CD4-positive, alpha-beta T cell (primary cell): ENCODE results near the gene ALDH3A2. TPM values are rescaled to one million over a fixed set of nuclear protein-coding genes. Genes with fewer than 3 reads are reported as not detected.

Experiments used
- ATAC-seq: fragments of 200-7000 bp; cut with Tn5 transposase; one replicate; pipeline ENCODE4 v1.10.0; 2022; ENCODE audit warnings: mild to moderate bottlenecking; ENCODE audit not compliant: poor library complexity
- CTCF ChIA-PET: fragments of 350-600 bp; sonication (Branson Sonifier 250); formaldehyde crosslinking; loops from one replicate; lab custom pipeline; 2021; ENCODE audit warnings: antibody characterized with exemption, inconsistent platforms; lab: Charles Lee
- POLR2A ChIA-PET: fragments of 350-600 bp; sonication (Branson Sonifier 250); formaldehyde crosslinking; loops from one replicate; lab custom pipeline; 2021; ENCODE audit warnings: antibody characterized with exemption, inconsistent platforms; lab: Charles Lee
- DNase-seq, 14 experiments: peaks; one replicate each; pipeline ENCODE4 v3.0.0-alpha.2; 2013 to 2020; ENCODE audit warnings: mixed read lengths in 2 of 14
- H3K27ac ChIP-seq, 2 donors: one replicate each; pipeline versions ENCODE4 v1.5.1 to v1.7.0; 2013; ENCODE audit warnings: low read length in 2 of 2, low read depth in 1 of 2, mild to moderate bottlenecking in 1 of 2
- H3K27me3 ChIP-seq, 2 experiments: 1 replicate in 1 of 2; 2 replicates in 1 of 2; pipeline versions ENCODE4 v1.6.1 to v1.7.0; 2013; ENCODE audit warnings: low read length in 2 of 2, control low read depth in 1 of 2, mild to moderate bottlenecking in 1 of 2, moderate library complexity in 1 of 2; ENCODE audit not compliant: insufficient read depth in 2 of 2, control insufficient read depth in 1 of 2
- H3K36me3 ChIP-seq: one replicate; pipeline ENCODE4 v1.6.1; 2013; ENCODE audit warnings: low read length, control low read depth; ENCODE audit not compliant: insufficient read depth
- H3K4me1 ChIP-seq: one replicate; pipeline ENCODE4 v1.6.1; 2013; ENCODE audit warnings: low read length, control low read depth; ENCODE audit not compliant: insufficient read depth
- H3K4me3 ChIP-seq: one replicate; pipeline ENCODE4 v1.5.1; 2013; ENCODE audit warnings: mild to moderate bottlenecking, low read length, moderate library complexity
- H3K9me3 ChIP-seq, 2 experiments: 1 replicate in 1 of 2; 2 replicates in 1 of 2; pipeline versions ENCODE4 v1.6.1 to v1.7.0; 2013; ENCODE audit warnings: low read length in 2 of 2, mild to moderate bottlenecking in 2 of 2, control low read depth in 1 of 2, moderate library complexity in 1 of 2; ENCODE audit not compliant: control insufficient read depth in 1 of 2, insufficient read depth in 1 of 2
- H3K27ac Mint-ChIP-seq: one replicate; pipeline ENCODE4 v1.8.0; 2020; ENCODE audit warnings: mixed read lengths
- H3K27me3 Mint-ChIP-seq: one replicate; pipeline ENCODE4 v1.8.0; 2021; ENCODE audit warnings: mixed read lengths
- H3K36me3 Mint-ChIP-seq: one replicate; pipeline ENCODE4 v1.8.0; 2021; ENCODE audit warnings: low read depth, mixed read lengths
- H3K4me1 Mint-ChIP-seq: one replicate; pipeline ENCODE4 v1.8.0; 2021; ENCODE audit warnings: low read depth, mixed read lengths
- H3K4me3 Mint-ChIP-seq: one replicate; pipeline ENCODE4 v1.8.0; 2020; ENCODE audit warnings: mild to moderate bottlenecking, mixed read lengths
- H3K9me3 Mint-ChIP-seq: one replicate; pipeline ENCODE4 v1.8.0; 2020; ENCODE audit warnings: mixed read lengths
- CTCF ChIP-seq: fragments of 200-600 bp; IDR thresholded peaks from one replicate; pipeline ENCODE4 v1.8.0; 2022; ENCODE audit warnings: antibody characterized with exemption, mild to moderate bottlenecking
- intact Hi-C, 2 experiments: fragments of 100-400 bp; cut with DNase I in 1 of 2; cut with micrococcal nuclease in 1 of 2; formaldehyde crosslinking; loops; one replicate each; pipeline versions ENCODE4 v1.15.1 to v1.9.0; 2023 to 2025; cut with DNase I, micrococcal nuclease
- total RNA-seq, 174 experiments: library from RNA in 2 of 174; stranded (reverse) in 2 of 174; gene quantifications; one replicate each; pipeline ENCODE4 v1.2.3 and lab custom pipeline; 2021 to 2026

The ALDH3A2 gene
- total RNA-seq, 2 experiments from 2014 or later = 20.0 to 20.9 TPM

- peaks cover 5% of the 10 kb centered on the region for H3K4me1 ChIP-seq
- H3K9me3 ChIP-seq = no peaks in the 10 kb centered on the region
- H3K4me3 ChIP-seq = no peak overlapping the region
- H3K9me3 Mint-ChIP-seq = no peaks in the 10 kb centered on the region
- no peaks in the 10 kb centered on the region for H3K36me3 Mint-ChIP-seq
- POLR2A ChIA-PET = no interaction called here
- ATAC-seq (no peak), DNase-seq (no peak)
- no peak for TF ChIP-seq CTCF
- no peaks in the 10 kb centered on the region for H3K27me3 ChIP-seq
- no peak overlapping the region for H3K27ac ChIP-seq
- no peaks in the 10 kb centered on the region for H3K36me3 ChIP-seq
- no peak overlapping the region for H3K27ac Mint-ChIP-seq
- CTCF ChIA-PET = no interaction called here
- no peak overlapping the region for H3K4me3 Mint-ChIP-seq
- peaks cover 6% of the 10 kb centered on the region for H3K4me1 Mint-ChIP-seq
- no peaks in the 10 kb centered on the region for H3K27me3 Mint-ChIP-seq
- intact Hi-C loops = no loop called here
Measured at GRCh38 chr17:19718613-19719354, 70.2 kb downstream of the ALDH3A2 start.

- Mint-ChIP-seq H3K27ac (no peak overlapping the region), H3K36me3 (no peaks in the 10 kb centered on the region), H3K27me3 (no peaks in the 10 kb centered on the region), H3K9me3 (no peaks in the 10 kb centered on the region), H3K4me3 (no peak overlapping the region), H3K4me1 (peaks cover 13% of the 10 kb centered on the region)
- POLR2A ChIA-PET = no interaction called here
- no peak overlapping the region for H3K27ac ChIP-seq
- H3K9me3 ChIP-seq = no peaks in the 10 kb centered on the region
- ATAC-seq (no peak), DNase-seq (no peak)
- no peaks in the 10 kb centered on the region for H3K36me3 ChIP-seq
- H3K4me3 ChIP-seq = no peak overlapping the region
- TF ChIP-seq CTCF = no peak
- H3K27me3 ChIP-seq = no peaks in the 10 kb centered on the region
- CTCF ChIA-PET = no interaction called here
- H3K4me1 ChIP-seq = peaks cover 13% of the 10 kb centered on the region
- intact Hi-C loops = no loop called here
Measured at GRCh38 chr17:19719355-19720209, 71.0 kb downstream of the ALDH3A2 start.

GRCh38 chr17:19720210-19720475, 71.6 kb downstream of the ALDH3A2 start:
- Mint-ChIP-seq H3K4me3 (no peak overlapping the region), H3K27ac (no peak overlapping the region), H3K27me3 (no peaks in the 10 kb centered on the region), H3K36me3 (no peaks in the 10 kb centered on the region), H3K9me3 (no peaks in the 10 kb centered on the region), H3K4me1 (peaks cover 17% of the 10 kb centered on the region)
- intact Hi-C loops = no loop called here
- ATAC-seq (no peak), DNase-seq (no peak)
- ChIA-PET POLR2A (no interaction called here), CTCF (no interaction called here)
- no peak for TF ChIP-seq CTCF
- Histone ChIP-seq H3K36me3 (no peaks in the 10 kb centered on the region), H3K4me3 (no peak overlapping the region), H3K27ac (no peak overlapping the region), H3K27me3 (no peaks in the 10 kb centered on the region), H3K9me3 (no peaks in the 10 kb centered on the region), H3K4me1 (peaks cover 19% of the 10 kb centered on the region)
